Subcutaneous abdominal adipose tissue (tissue), 5 donors: ENCODE data around the gene RGMA.

Source experiments
- H3K27ac ChIP-seq: one replicate; pipeline ENCODE4 v1.7.0; 2013; ENCODE audit warnings: low read depth, mild to moderate bottlenecking, inconsistent platforms, low read length, moderate library complexity
- H3K27me3 ChIP-seq, 5 donors: one replicate each; pipeline ENCODE4 v1.7.0; 2013; ENCODE audit warnings: low read length in 5 of 5, inconsistent platforms in 1 of 5; ENCODE audit not compliant: control insufficient read depth in 5 of 5, insufficient read depth in 4 of 5
- H3K36me3 ChIP-seq, 5 donors: one replicate each; pipeline ENCODE4 v1.7.0; 2013; ENCODE audit warnings: low read length in 5 of 5; ENCODE audit not compliant: control insufficient read depth in 5 of 5, insufficient read depth in 5 of 5
- H3K4me1 ChIP-seq, 5 donors: one replicate each; pipeline ENCODE4 v1.7.0; 2013; ENCODE audit warnings: low read length in 5 of 5, mild to moderate bottlenecking in 3 of 5, moderate library complexity in 1 of 5; ENCODE audit not compliant: control insufficient read depth in 5 of 5, insufficient read depth in 5 of 5
- H3K4me3 ChIP-seq, 5 donors: one replicate each; pipeline ENCODE4 v1.7.0; 2013; ENCODE audit warnings: low read length in 5 of 5, low read depth in 1 of 5
- H3K9ac ChIP-seq, 5 donors: one replicate each; pipeline ENCODE4 v1.7.0; 2013; ENCODE audit warnings: low read length in 5 of 5, mild to moderate bottlenecking in 4 of 5, moderate library complexity in 3 of 5
- H3K9me3 ChIP-seq, 5 donors: one replicate each; pipeline ENCODE4 v1.7.0; 2013; ENCODE audit warnings: low read length in 5 of 5; ENCODE audit not compliant: control insufficient read depth in 5 of 5
- donor health status: healthy.
- donor health status: healthy.
- donor health status: healthy.
- donor health status: healthy.
- donor health status: healthy.

Gene RGMA

GRCh38 chr15:93050648-93051047 lies 38.4 kb downstream of the RGMA start:
- Histone ChIP-seq H3K27ac (no peak overlapping the region), H3K4me1 (peaks cover 0 to 14% (median 4%) of the 10 kb centered on the region in 5 donors), H3K4me3 (no peak overlapping the region), H3K36me3 (peaks cover 0 to 73% (median 56%) of the 10 kb centered on the region in 5 donors), H3K9me3 (peaks cover 0 to 12% (median 10%) of the 10 kb centered on the region in 5 donors), H3K9ac (no peak overlapping the region), H3K27me3 (peaks cover 0 to 3% (median 0%) of the 10 kb centered on the region in 5 donors)

DNA sequence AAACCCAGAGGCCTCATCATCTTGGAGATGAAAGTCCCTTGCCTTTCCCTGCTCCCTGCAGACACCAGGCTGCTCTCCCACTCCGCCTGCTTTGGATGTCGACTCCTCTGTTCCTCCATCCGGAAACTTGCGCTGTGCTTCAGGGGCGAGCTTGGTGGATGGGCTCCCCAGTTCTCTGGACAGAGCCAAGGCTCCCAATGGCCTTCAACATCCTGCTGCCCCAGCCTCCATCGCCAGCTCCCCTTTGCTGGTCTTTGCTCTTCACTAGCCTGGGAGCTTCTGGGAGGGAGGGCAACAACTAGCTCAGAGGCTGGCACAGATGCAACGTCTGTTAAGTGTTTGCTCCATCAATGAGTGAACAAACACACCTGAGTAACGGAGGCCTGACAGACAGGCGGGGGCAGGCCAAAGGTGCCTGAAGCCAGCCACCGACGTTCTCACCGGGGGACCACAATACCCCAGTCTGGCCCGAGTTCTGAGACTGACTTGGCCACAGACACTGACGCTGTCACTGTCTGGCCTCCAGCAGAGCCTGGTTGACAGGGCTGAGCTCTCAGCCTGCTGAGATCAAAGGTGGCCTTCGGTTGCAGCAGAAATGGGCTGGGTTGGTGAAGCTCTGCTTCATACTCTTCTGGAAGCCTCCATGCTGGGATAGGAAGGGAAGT lies 39.0 kb downstream of the RGMA start:
- Histone ChIP-seq H3K36me3 (peaks cover 0 to 79% (median 61%) of the 10 kb centered on the region in 5 donors), H3K4me3 (no peak overlapping the region), H3K27ac (no peak overlapping the region), H3K9me3 (peaks cover 0 to 12% (median 10%) of the 10 kb centered on the region in 5 donors), H3K9ac (no peak overlapping the region), H3K27me3 (peaks cover 0 to 3% (median 0%) of the 10 kb centered on the region in 5 donors), H3K4me1 (peaks cover 0 to 9% (median 0%) of the 10 kb centered on the region in 5 donors)

GRCh38 chr15:93049233-93049632 lies 39.8 kb downstream of the RGMA start:
- no peak overlapping the region for H3K4me3 ChIP-seq
- no peak overlapping the region for H3K27ac ChIP-seq
- peaks cover 0 to 81% (median 65%) of the 10 kb centered on the region in 5 donors for H3K36me3 ChIP-seq
- H3K27me3 ChIP-seq: peaks cover 0 to 3% (median 0%) of the 10 kb centered on the region in 5 donors
- H3K9ac ChIP-seq: no peak overlapping the region
- H3K9me3 ChIP-seq: peaks cover 0 to 12% (median 10%) of the 10 kb centered on the region in 5 donors
- H3K4me1 ChIP-seq: peaks cover 0 to 9% (median 0%) of the 10 kb centered on the region in 5 donors

DNA sequence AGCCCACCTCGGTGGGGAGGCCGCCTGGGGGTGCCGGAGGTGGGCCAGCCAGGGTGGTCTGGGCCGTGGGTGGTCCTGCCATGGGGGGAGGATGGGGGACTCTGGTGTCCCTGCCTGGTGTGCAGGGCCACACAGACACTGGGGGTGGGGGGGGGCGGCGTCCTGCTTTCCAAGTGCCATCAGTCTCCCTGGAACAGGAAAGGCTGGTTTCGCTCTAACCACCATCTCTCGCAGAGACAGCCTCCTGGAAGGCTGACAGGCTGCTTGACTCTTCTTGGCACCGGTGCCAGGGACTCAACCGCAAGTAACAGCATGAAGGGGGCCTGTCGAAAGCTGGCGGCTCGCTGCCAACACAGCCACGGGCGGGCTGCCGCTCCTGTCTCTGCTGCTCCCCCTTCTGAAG lies 40.3 kb downstream of the RGMA start:
- Histone ChIP-seq H3K4me3 (no peak overlapping the region), H3K9ac (no peak overlapping the region), H3K36me3 (peaks cover 0 to 86% (median 66%) of the 10 kb centered on the region in 5 donors), H3K27ac (no peak overlapping the region), H3K4me1 (peaks cover 0 to 9% (median 0%) of the 10 kb centered on the region in 5 donors), H3K27me3 (peaks cover 0 to 3% (median 0%) of the 10 kb centered on the region in 5 donors), H3K9me3 (peaks cover 0 to 12% (median 10%) of the 10 kb centered on the region in 5 donors)

- H3K27ac ChIP-seq: no peak overlapping the region
- peaks cover 0 to 3% (median 0%) of the 10 kb centered on the region in 5 donors for H3K27me3 ChIP-seq
- no peak overlapping the region for H3K9ac ChIP-seq
- peaks cover 0 to 89% (median 66%) of the 10 kb centered on the region in 5 donors for H3K36me3 ChIP-seq
- peaks cover 0 to 9% (median 0%) of the 10 kb centered on the region in 5 donors for H3K4me1 ChIP-seq
- peaks cover 0 to 12% (median 10%) of the 10 kb centered on the region in 5 donors for H3K9me3 ChIP-seq
- H3K4me3 ChIP-seq: no peak overlapping the region
Observed at GRCh38 chr15:93048426-93048721, 40.6 kb downstream of the RGMA start.

DNA sequence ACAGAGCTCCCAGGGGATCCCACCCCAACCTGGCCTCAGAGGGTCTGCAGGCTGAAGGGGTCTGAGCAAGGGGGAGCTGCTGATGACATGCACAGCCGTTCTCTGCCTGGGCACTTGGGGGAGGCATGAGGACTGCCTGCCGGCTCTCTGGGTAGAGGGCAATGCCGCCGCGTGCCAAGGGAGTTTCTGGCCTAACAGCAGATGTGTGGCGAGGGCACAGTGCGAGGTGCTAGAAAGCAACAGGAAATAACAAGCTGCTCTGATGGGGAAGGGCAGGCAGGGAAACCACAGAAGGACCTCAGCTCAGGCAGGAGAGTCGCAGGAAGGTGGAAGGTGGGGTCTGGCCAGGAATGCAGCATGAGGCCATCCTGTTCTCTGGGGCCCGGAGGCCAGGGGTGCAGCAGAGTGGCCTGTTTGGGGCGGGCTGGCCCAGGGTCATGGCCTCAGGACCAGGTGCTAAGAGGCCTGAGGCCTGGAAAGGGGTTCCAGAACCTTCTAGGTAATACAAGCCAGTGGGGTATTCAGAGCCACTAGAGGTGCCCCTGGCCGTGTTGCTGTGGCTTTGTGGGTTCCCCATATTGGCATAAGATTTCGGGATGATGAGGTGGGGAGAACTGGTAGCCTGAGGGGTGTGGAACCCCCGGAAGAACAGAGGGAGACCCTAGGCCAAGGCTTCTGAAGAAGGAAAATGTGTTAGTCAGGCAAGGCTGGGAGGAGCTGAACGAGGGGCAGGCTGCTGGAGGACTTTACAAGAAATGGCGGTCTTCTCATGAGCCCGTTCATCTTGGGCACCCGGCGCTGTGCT lies 41.2 kb downstream of the RGMA start:
- peaks cover 0 to 3% (median 0%) of the 10 kb centered on the region in 5 donors for H3K27me3 ChIP-seq
- H3K4me1 ChIP-seq: peaks cover 0 to 9% (median 0%) of the 10 kb centered on the region in 5 donors
- H3K27ac ChIP-seq: no peak overlapping the region
- H3K36me3 ChIP-seq: peaks cover 0 to 94% (median 69%) of the 10 kb centered on the region in 5 donors
- H3K9ac ChIP-seq: no peak overlapping the region
- H3K9me3 ChIP-seq: peaks cover 0 to 12% (median 10%) of the 10 kb centered on the region in 5 donors
- H3K4me3 ChIP-seq: no peak overlapping the region

DNA sequence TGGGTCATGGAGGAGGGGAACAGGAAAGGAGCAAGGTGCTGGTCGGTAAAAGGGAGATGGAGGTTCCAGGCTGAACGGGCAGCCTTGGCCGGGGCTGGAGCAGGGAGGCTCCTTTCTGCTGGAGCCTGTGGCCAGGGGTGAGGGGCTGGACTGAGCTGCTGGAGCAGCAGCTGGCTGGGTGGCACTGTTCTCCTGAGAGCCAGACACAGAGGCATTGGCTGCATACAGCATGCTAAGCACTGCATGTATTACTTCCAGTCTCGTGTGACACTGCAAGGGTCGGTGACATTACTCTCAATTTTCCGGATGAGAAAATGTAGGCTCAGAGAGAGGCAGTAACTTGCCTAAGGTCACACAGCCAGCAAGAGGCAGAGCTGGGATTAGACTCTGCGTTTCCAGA lies 42.3 kb downstream of the RGMA start:
- Histone ChIP-seq H3K4me3 (no peak overlapping the region), H3K27me3 (peaks cover 0 to 3% (median 0%) of the 10 kb centered on the region in 5 donors), H3K9me3 (peaks cover 0 to 12% (median 10%) of the 10 kb centered on the region in 5 donors), H3K4me1 (peaks cover 0 to 9% (median 0%) of the 10 kb centered on the region in 5 donors), H3K36me3 (peaks cover 0 to 85% (median 61%) of the 10 kb centered on the region in 5 donors), H3K9ac (no peak overlapping the region), H3K27ac (no peak overlapping the region)

DNA sequence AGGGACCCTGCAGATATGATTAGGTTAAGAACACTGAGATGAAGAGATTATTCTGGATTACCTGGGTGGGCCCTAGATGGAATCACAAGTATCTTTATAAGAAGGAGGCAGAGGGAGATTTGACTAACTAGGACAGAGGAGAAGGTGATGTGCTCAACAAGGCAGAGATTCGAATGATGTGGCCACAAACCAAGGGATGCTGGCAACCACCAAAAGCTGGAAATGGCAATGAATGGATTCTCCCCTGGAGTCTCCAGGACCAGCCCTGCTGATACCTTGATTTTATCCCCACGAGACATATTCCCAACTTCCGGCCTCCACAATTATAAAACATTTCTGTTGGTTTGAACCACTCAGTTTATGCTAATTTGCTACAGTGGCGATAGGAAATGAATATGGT lies 42.9 kb downstream of the RGMA start:
- Histone ChIP-seq H3K9ac (no peak overlapping the region), H3K27me3 (peaks cover 0 to 3% (median 0%) of the 10 kb centered on the region in 5 donors), H3K4me3 (no peak overlapping the region), H3K27ac (no peak overlapping the region), H3K4me1 (peaks cover 0 to 9% (median 0%) of the 10 kb centered on the region in 5 donors), H3K9me3 (peaks cover 0 to 12% (median 10%) of the 10 kb centered on the region in 5 donors), H3K36me3 (peaks cover 0 to 79% (median 55%) of the 10 kb centered on the region in 5 donors)

- Histone ChIP-seq H3K36me3 (peaks cover 0 to 70% (median 47%) of the 10 kb centered on the region in 5 donors), H3K27me3 (peaks cover 0 to 3% (median 0%) of the 10 kb centered on the region in 5 donors), H3K4me1 (peaks cover 0 to 11% (median 8%) of the 10 kb centered on the region in 5 donors), H3K9me3 (peaks cover 0 to 12% (median 10%) of the 10 kb centered on the region in 5 donors), H3K9ac (no peak overlapping the region), H3K27ac (no peak overlapping the region), H3K4me3 (no peak overlapping the region)
Observed at GRCh38 chr15:93045191-93045785, 43.7 kb downstream of the RGMA start.
